ENCODE measurements around the gene ARID1B.

ARID1B gene

DNA sequence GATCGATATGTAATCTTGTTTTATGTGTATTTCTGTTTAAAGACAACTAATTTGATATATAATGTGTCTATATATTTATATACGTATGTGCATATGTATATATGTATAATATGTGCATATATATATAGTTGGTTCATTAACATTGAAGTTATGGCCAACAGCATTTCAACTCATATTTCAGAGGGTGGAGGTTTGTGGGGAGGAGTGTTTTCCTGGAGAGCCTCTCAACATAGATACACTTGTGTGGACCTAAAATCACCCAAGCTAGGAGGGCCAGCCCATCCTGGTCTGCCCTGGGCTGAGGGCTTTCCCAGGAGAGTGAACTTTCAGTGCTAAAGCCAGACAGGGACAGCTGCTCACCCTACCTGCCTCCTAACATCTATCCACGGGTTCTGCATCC is 477.4 kb downstream of the ARID1B start:
- ChIA-PET CTCF (no interaction called here), POLR2A (no interaction called here)
- TF ChIP-seq, protein P1, sequence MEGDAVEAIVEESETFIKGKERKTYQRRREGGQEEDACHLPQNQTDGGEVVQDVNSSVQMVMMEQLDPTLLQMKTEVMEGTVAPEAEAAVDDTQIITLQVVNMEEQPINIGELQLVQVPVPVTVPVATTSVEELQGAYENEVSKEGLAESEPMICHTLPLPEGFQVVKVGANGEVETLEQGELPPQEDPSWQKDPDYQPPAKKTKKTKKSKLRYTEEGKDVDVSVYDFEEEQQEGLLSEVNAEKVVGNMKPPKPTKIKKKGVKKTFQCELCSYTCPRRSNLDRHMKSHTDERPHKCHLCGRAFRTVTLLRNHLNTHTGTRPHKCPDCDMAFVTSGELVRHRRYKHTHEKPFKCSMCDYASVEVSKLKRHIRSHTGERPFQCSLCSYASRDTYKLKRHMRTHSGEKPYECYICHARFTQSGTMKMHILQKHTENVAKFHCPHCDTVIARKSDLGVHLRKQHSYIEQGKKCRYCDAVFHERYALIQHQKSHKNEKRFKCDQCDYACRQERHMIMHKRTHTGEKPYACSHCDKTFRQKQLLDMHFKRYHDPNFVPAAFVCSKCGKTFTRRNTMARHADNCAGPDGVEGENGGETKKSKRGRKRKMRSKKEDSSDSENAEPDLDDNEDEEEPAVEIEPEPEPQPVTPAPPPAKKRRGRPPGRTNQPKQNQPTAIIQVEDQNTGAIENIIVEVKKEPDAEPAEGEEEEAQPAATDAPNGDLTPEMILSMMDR (IDR thresholded peaks at IDR 0.05; ENCODE audit: control extremely low read depth, extremely low read depth, low read depth, missing control alignments): no peak
- DNase-seq (ENCODE audit: extremely low spot score): no peak

DNA sequence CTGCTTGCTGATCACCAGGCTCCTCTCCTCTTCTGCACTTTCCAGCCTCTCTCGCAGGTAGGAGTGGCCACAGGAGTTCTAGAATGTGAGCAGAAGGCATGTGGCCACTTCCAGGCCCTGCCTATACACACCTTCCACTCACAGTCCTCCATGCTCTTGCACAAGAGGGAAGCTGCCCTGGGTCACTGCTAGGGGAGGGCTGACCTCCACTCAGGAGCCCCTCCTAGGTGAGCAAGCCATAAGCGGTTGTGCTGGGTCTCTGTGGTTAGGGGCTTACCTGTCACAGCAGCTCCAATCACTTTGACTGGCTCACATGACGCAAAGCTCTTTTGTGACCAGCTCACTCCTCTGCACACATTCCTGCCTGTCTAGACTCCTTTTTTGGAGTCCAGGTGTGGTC is 477.9 kb downstream of the ARID1B start:
- TF ChIP-seq, protein P1 (IDR thresholded peaks at IDR 0.05; ENCODE audit: control extremely low read depth, extremely low read depth, low read depth, missing control alignments): no peak
- POLR2A ChIA-PET: no interaction called here
- CTCF ChIA-PET: interaction anchor here (1.5 kb wide), 1 partner anchor 12 kb away, joined by 3 read pairs; no protein-coding TSS in a partner anchor
- DNase-seq (ENCODE audit: extremely low spot score): no peak

DNA sequence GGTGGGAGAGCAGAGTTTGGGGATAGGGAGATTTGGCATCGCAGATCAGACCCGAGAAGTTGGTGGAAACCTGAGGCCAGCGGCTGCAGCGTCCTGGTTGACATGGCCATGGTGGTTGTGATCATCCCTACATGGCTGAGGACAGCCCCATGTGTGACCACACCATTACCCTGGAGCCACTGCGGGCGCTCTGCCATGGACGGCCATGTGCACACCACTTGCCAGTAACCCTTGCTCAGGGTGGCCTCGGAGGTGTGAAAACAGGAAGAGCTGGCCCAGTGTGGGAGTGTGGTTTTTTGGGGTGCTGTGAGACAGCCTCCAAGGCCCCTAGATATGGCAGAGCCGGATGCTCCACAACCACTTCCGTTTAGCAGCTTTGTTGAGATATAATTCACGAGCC is 481.7 kb downstream of the ARID1B start:
- ChIA-PET CTCF (interaction anchor here (3.8 kb wide), 1 partner anchor 16 kb away, joined by 14 read pairs; no protein-coding TSS in a partner anchor), POLR2A (no interaction called here)
- no peak for DNase-seq (ENCODE audit: extremely low spot score)
- TF ChIP-seq, protein P1 (IDR thresholded peaks at IDR 0.05; ENCODE audit: control extremely low read depth, extremely low read depth, low read depth, missing control alignments): no peak

DNA sequence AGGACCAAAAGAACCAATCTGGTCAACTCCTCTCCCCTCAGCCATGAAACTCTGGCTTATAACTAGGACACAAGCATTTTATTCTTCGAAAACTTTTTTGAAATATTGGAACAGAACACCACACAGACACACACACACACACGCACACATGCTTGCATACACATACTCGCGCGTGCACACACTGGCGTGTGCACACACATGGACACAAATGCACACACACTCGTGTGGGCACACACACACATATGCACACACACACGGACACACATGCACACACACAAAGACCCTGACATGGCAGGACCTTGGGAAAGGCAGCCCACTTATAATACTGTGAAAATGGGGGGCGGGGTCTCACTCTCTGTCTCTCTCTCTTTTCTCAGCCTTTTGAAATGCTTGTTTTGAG is 482.3 kb downstream of the ARID1B start:
- TF ChIP-seq, protein P1 (IDR thresholded peaks at IDR 0.05; ENCODE audit: control extremely low read depth, extremely low read depth, low read depth, missing control alignments): no peak
- CTCF ChIA-PET: interaction anchor here (1.1 to 3.8 kb wide), 2 partner anchors 15 to 17 kb away, joined by 3 to 14 read pairs; no protein-coding TSS in a partner anchor
- POLR2A ChIA-PET: no interaction called here
- DNase-seq (ENCODE audit: extremely low spot score): no peak

All from GM10248 (cell line).